SK-N-SH treated with all-trans-retinoic acid at 6 μM for 48 hours (cell line): ENCODE data around the gene BUD13.

Source experiments
- ATAC-seq: fragments of 200-7000 bp; cut with Tn5 transposase; 3 replicates; pipeline ENCODE4 v1.9.1; 2020; ENCODE audit warnings: mild to moderate bottlenecking, moderate library complexity
- ARNTL ChIP-seq: fragments of 450-650 bp; formaldehyde crosslinking; IDR thresholded peaks from 2 replicates; pipeline ENCODE4 v1.5.0; 2020; ENCODE audit warnings: low read depth, mild to moderate bottlenecking, moderate library complexity, borderline replicate concordance
- CREB5 ChIP-seq: fragments of 250-450 bp; sonication (Bioruptor Pico); IDR thresholded peaks from 2 replicates; pipeline ENCODE4 v1.5.1; 2020; ENCODE audit warnings: low read depth, mild to moderate bottlenecking, moderate library complexity
- CSDC2 ChIP-seq: fragments of 250-450 bp; sonication (Bioruptor Pico); IDR thresholded peaks from 2 replicates; pipeline ENCODE4 v1.5.0; 2020; ENCODE audit warnings: mild to moderate bottlenecking, moderate library complexity
- CSRNP3 ChIP-seq: fragments of 250-450 bp; sonication (Bioruptor Pico); IDR thresholded peaks from 2 replicates; pipeline ENCODE4 v1.5.1; 2021; ENCODE audit warnings: mild to moderate bottlenecking, moderate library complexity
- ESRRG ChIP-seq: fragments of 250-450 bp; sonication (Bioruptor Pico); IDR thresholded peaks from 2 replicates; pipeline ENCODE4 v1.6.1; 2021; ENCODE audit warnings: mild to moderate bottlenecking
- GLIS3 ChIP-seq: fragments of 250-450 bp; sonication (Bioruptor Pico); IDR thresholded peaks from 2 replicates; pipeline ENCODE4 v1.5.0; 2020; ENCODE audit warnings: mild to moderate bottlenecking, moderate library complexity
- ISL1 ChIP-seq: fragments of 250-450 bp; sonication (Bioruptor Pico); IDR thresholded peaks from 2 replicates; pipeline ENCODE4 v2.1.2; 2022; ENCODE audit warnings: mild to moderate bottlenecking, moderate library complexity
- OSR1 ChIP-seq: fragments of 250-450 bp; sonication (Bioruptor Pico); IDR thresholded peaks from 2 replicates; pipeline ENCODE4 v1.8.0; 2022; ENCODE audit warnings: moderate library complexity, mild to moderate bottlenecking, inconsistent platforms
- PATZ1 ChIP-seq: fragments of 250-450 bp; sonication (Bioruptor Pico); IDR thresholded peaks from 2 replicates; pipeline ENCODE4 v1.8.0; 2020; ENCODE audit warnings: mild to moderate bottlenecking, moderate library complexity, borderline replicate concordance
- POU6F1 ChIP-seq: fragments of 250-450 bp; sonication (Bioruptor Pico); IDR thresholded peaks from 2 replicates; pipeline ENCODE4 v1.8.0; 2021; ENCODE audit warnings: low read depth, mild to moderate bottlenecking, moderate library complexity, borderline replicate concordance
- PPARA ChIP-seq: fragments of 250-450 bp; sonication (Bioruptor Pico); IDR thresholded peaks from 2 replicates; pipeline ENCODE4 v1.5.0; 2020; ENCODE audit warnings: mild to moderate bottlenecking, borderline replicate concordance
- RARB ChIP-seq: fragments of 250-450 bp; sonication (Bioruptor Pico); IDR thresholded peaks from 2 replicates; pipeline ENCODE4 v1.8.0; 2021; ENCODE audit warnings: mild to moderate bottlenecking, moderate library complexity
- SNAI2 ChIP-seq: fragments of 250-450 bp; sonication (Bioruptor Pico); IDR thresholded peaks from 2 replicates; pipeline ENCODE4 v1.5.0; 2020; ENCODE audit warnings: mild to moderate bottlenecking, moderate library complexity
- TCF4 ChIP-seq: fragments of 250-450 bp; sonication (Bioruptor Pico); IDR thresholded peaks from 2 replicates; pipeline ENCODE4 v1.8.0; 2021; ENCODE audit warnings: mild to moderate bottlenecking, moderate library complexity, borderline replicate concordance
- TOX ChIP-seq: fragments of 250-450 bp; sonication (Bioruptor Pico); IDR thresholded peaks from 2 replicates; pipeline ENCODE4 v1.8.0; 2021; ENCODE audit warnings: mild to moderate bottlenecking, moderate library complexity, borderline replicate concordance
- TSHZ2 ChIP-seq: fragments of 250-450 bp; sonication (Bioruptor Pico); IDR thresholded peaks from 2 replicates; pipeline ENCODE4 v1.5.0; 2020; ENCODE audit warnings: mild to moderate bottlenecking, moderate library complexity
- ZC3H10 ChIP-seq: fragments of 250-450 bp; sonication (Bioruptor Pico); IDR thresholded peaks from 2 replicates; pipeline ENCODE4 v1.5.1; 2021; ENCODE audit warnings: mild to moderate bottlenecking, moderate library complexity
- ZFP30 ChIP-seq: fragments of 450-650 bp; formaldehyde crosslinking; IDR thresholded peaks from 2 replicates; pipeline ENCODE4 v1.5.0; 2022; ENCODE audit warnings: mild to moderate bottlenecking, moderate library complexity
- ZNF565 ChIP-seq: fragments of 450-650 bp; formaldehyde crosslinking; conservative IDR thresholded peaks from 2 replicates; pipeline ENCODE4 v1.5.0; 2020; ENCODE audit warnings: low read depth, mild to moderate bottlenecking, moderate library complexity
- ZNF70 ChIP-seq: fragments of 450-650 bp; formaldehyde crosslinking; IDR thresholded peaks from 2 replicates; pipeline ENCODE4 v1.5.0; 2020; ENCODE audit warnings: mild to moderate bottlenecking, moderate library complexity
- ZNF8 ChIP-seq: fragments of 450-650 bp; formaldehyde crosslinking; IDR thresholded peaks from 2 replicates; pipeline ENCODE4 v1.5.0; 2020; ENCODE audit warnings: mild to moderate bottlenecking, moderate library complexity

Gene BUD13

GRCh38 chr11:116750070-116750718 is 22.6 kb downstream of the BUD13 start:
- TF ChIP-seq ARNTL (CRISPR knock-in tag) = no peak
- no peak for TF ChIP-seq ESRRG (CRISPR knock-in tag)
- TF ChIP-seq ZC3H10 (CRISPR knock-in tag) = no peak
- TF ChIP-seq ZNF70 (CRISPR knock-in tag) = no peak
- TF ChIP-seq PPARA (CRISPR knock-in tag) = no peak
- TF ChIP-seq TCF4 (CRISPR knock-in tag) = no peak
- no peak for TF ChIP-seq ZNF565 (CRISPR knock-in tag)
- no peak for TF ChIP-seq PATZ1 (CRISPR knock-in tag)
- no peak for TF ChIP-seq ISL1
- no peak for TF ChIP-seq RARB
- no peak for TF ChIP-seq GLIS3 (CRISPR knock-in tag)
- TF ChIP-seq CREB5 (CRISPR knock-in tag) = no peak
- TF ChIP-seq ZFP30 = no peak
- TF ChIP-seq CSDC2 (CRISPR knock-in tag) = no peak
- no peak for TF ChIP-seq ZNF8
- no peak for TF ChIP-seq TSHZ2
- no peak for TF ChIP-seq SNAI2 (CRISPR knock-in tag)
- TF ChIP-seq OSR1 (CRISPR knock-in tag) = no peak
- ATAC-seq = no peak

GRCh38 chr11:116742104-116742503 is 30.7 kb downstream of the BUD13 start:
- TF ChIP-seq ISL1 (no peak), PATZ1 (CRISPR knock-in tag) (no peak), TCF4 (CRISPR knock-in tag) (no peak)
- ATAC-seq = no peak; the same call in 2 of the 3 replicates

- no peak for ATAC-seq
- TF ChIP-seq CSRNP3 (no peak), ESRRG (CRISPR knock-in tag) (no peak), ZFP30 (no peak), ARNTL (CRISPR knock-in tag) (no peak), ZC3H10 (CRISPR knock-in tag) (no peak), TOX (CRISPR knock-in tag) (no peak), POU6F1 (no peak)
Observed at GRCh38 chr11:116740741-116741140, 32.0 kb downstream of the BUD13 start.
